ENCODE results near the gene CLK4.

Gene CLK4

GRCh38 chr5:178583279-178583678 lies 43.6 kb downstream of the CLK4 start:
- in situ Hi-C loops (cut with MboI; ENCODE audit: low pct_unique_long_range_greater_than_20kb, low sequenced_read_pairs, unreplicated experiment), result no loop called here
- no peak for DNase-seq (ENCODE audit: low spot score)
- TF ChIP-seq CTCF (IDR thresholded peaks at IDR 0.05; ENCODE audit: extremely low read depth, insufficient read depth, missing control alignments), result no peak

- no peak for DNase-seq (ENCODE audit: low spot score)
- in situ Hi-C loops (cut with MboI; ENCODE audit: low pct_unique_long_range_greater_than_20kb, low sequenced_read_pairs, unreplicated experiment), result no loop called here
- TF ChIP-seq CTCF (IDR thresholded peaks at IDR 0.05; ENCODE audit: extremely low read depth, insufficient read depth, missing control alignments), result no peak
These were observed 44.6 kb downstream of the CLK4 start for GRCh38 chr5:178582291-178582690.

- DNase-seq (ENCODE audit: low spot score), result no peak
- TF ChIP-seq CTCF (IDR thresholded peaks at IDR 0.05; ENCODE audit: extremely low read depth, insufficient read depth, missing control alignments), result no peak
- in situ Hi-C loops (cut with MboI; ENCODE audit: low pct_unique_long_range_greater_than_20kb, low sequenced_read_pairs, unreplicated experiment), result no loop called here
These were observed 45.2 kb downstream of the CLK4 start for GRCh38 chr5:178581621-178582020.

- TF ChIP-seq CTCF (IDR thresholded peaks at IDR 0.05; ENCODE audit: extremely low read depth, insufficient read depth, missing control alignments), result no peak
- DNase-seq (ENCODE audit: low spot score), result no peak
- in situ Hi-C loops (cut with MboI; ENCODE audit: low pct_unique_long_range_greater_than_20kb, low sequenced_read_pairs, unreplicated experiment), result no loop called here
These were observed 46.4 kb downstream of the CLK4 start for GRCh38 chr5:178580271-178580955.

- in situ Hi-C loops (cut with MboI; ENCODE audit: low pct_unique_long_range_greater_than_20kb, low sequenced_read_pairs, unreplicated experiment), result no loop called here
- no peak for DNase-seq (ENCODE audit: low spot score)
- TF ChIP-seq CTCF (IDR thresholded peaks at IDR 0.05; ENCODE audit: extremely low read depth, insufficient read depth, missing control alignments), result no peak
These were observed 48.9 kb downstream of the CLK4 start for GRCh38 chr5:178577944-178578343.

GRCh38 chr5:178577376-178577839 lies 49.4 kb downstream of the CLK4 start:
- DNase-seq (ENCODE audit: low spot score), result no peak
- in situ Hi-C loops (cut with MboI; ENCODE audit: low pct_unique_long_range_greater_than_20kb, low sequenced_read_pairs, unreplicated experiment), result no loop called here
- TF ChIP-seq CTCF (IDR thresholded peaks at IDR 0.05; ENCODE audit: extremely low read depth, insufficient read depth, missing control alignments), result no peak

Measured in GM13977 (cell line).